H1 (cell line): ENCODE measurements around the gene ZNF383.

Experiments
- CREB1 ChIP-seq: IDR thresholded peaks from 2 replicates; pipeline ENCODE4 v1.6.1; 2012; ENCODE audit warnings: inconsistent platforms
- CTCF ChIP-seq, 3 experiments: IDR thresholded peaks; 1 replicate in 2 of 3; 2 replicates in 1 of 3; pipeline versions ENCODE4 v1.5.1 to v1.6.1; 2011; ENCODE audit warnings: low read length in 3 of 3, mild to moderate bottlenecking in 3 of 3, inconsistent platforms in 2 of 3, low read depth in 1 of 3, moderate library complexity in 1 of 3; ENCODE audit not compliant: insufficient read depth in 1 of 3; ENCODE audit errors: control extremely low read depth in 1 of 3
- EZH2 ChIP-seq: fragments of 200-600 bp; sonication (generic); IDR thresholded peaks from 2 replicates; pipeline ENCODE4 v1.7.1; 2012; ENCODE audit warnings: low read depth, mild to moderate bottlenecking, moderate library complexity, low read length, inconsistent platforms; ENCODE audit not compliant: severe bottlenecking
- JUN ChIP-seq: IDR thresholded peaks from 2 replicates; pipeline ENCODE4 v1.6.1; 2011; ENCODE audit warnings: low read depth, mild to moderate bottlenecking, improper control_type of control experiment, low read length
- POLR2A ChIP-seq, 2 experiments: IDR thresholded peaks; 1 replicate in 1 of 2; 2 replicates in 1 of 2; pipeline ENCODE4 v1.6.1; 2011; ENCODE audit warnings: low read depth in 2 of 2, low read length in 2 of 2, mild to moderate bottlenecking in 2 of 2; ENCODE audit errors: control extremely low read depth in 1 of 2
- POLR2AphosphoS5 ChIP-seq: IDR thresholded peaks from 2 replicates; pipeline ENCODE4 v1.6.1; 2011; ENCODE audit warnings: low read depth, low read length
- SRF ChIP-seq: IDR thresholded peaks from 2 replicates; pipeline ENCODE4 v1.6.1; 2011; ENCODE audit warnings: mild to moderate bottlenecking, low read depth, low read length, moderate library complexity
- ZNF274 ChIP-seq: IDR thresholded peaks from 2 replicates; pipeline ENCODE4 v1.7.0; 2012; ENCODE audit warnings: low read length, borderline replicate concordance; ENCODE audit errors: extremely low read depth

GRCh38 chr19:37197768-37198167 is 20.2 kb upstream of the ZNF383 start:
- TF ChIP-seq POLR2A (IDR thresholded peaks at IDR 0.05; ENCODE audit: control extremely low read depth in 1 of 2, low read depth in 2 of 2, low read length in 2 of 2) (no peak), POLR2AphosphoS5 (no peak), JUN (no peak), SRF (no peak), EZH2 (no peak), CREB1 (no peak), ZNF274 (no peak), CTCF (IDR thresholded peaks at IDR 0.05; ENCODE audit: control extremely low read depth in 1 of 3, insufficient read depth in 1 of 3, low read depth in 1 of 3, low read length in 3 of 3) (no peak)
